ENCODE measurements around the gene LPP. TPM values are rescaled to one million over a fixed set of nuclear protein-coding genes. Genes with fewer than 3 reads are reported as not detected.

LPP gene
- polyA plus RNA-seq, 1 donor (not counting 4 experiments of a cell fraction or from before 2014, with no cell fraction given): 16.0 TPM

DNA sequence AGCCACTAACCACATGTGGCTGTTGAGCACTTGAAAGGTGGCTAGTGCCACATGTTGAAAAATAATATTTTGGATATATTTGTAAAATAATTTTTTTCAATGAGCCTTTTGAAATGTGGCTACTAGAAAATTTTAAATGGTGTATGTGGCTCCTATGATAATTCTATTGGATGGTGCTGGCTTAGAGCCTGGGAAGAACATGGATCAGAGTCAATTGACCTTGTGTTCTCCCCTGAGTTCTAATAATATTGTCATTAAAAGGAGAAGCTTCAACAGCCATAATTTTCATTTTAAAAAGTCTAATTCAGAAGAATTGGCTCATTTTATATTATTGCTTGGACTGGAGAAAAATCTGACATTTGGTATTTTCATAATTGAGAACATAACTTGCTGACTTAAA is 167.3 kb downstream of the LPP start:
- dilution Hi-C loops (cut with MboI; ENCODE audit: extremely low pct_ligation_motif_present, low sequenced_read_pairs): no loop called here
- H4K20me1 ChIP-seq (ENCODE audit: control insufficient read depth, extremely low read depth, insufficient read depth, low read length): no peaks in the 10 kb centered on the region

GRCh38 chr3:188322135-188322887 is 168.4 kb downstream of the LPP start:
- Histone ChIP-seq H3K4me3 (ENCODE audit: control insufficient read depth in 2 of 3, extremely low read depth in 1 of 3, insufficient read depth in 2 of 3, low read depth in 1 of 3, low read length in 3 of 3) (no peak overlapping the region), H2AFZ (ENCODE audit: control insufficient read depth, low read length) (no peak overlapping the region), H3K79me2 (ENCODE audit: control insufficient read depth, insufficient read depth, low read length) (peaks cover 2% of the 10 kb centered on the region), H4K20me1 (ENCODE audit: control insufficient read depth, extremely low read depth, insufficient read depth, low read length) (no peaks in the 10 kb centered on the region), H3K27ac (ENCODE audit: control insufficient read depth, insufficient read depth, low read length) (no peak overlapping the region), H3K4me1 (ENCODE audit: control insufficient read depth, extremely low read depth, insufficient read depth, low read length) (peaks cover 24% of the 10 kb centered on the region), H3K27me3 (ENCODE audit: control insufficient read depth, extremely low read depth, insufficient read depth, low read length) (no peaks in the 10 kb centered on the region), H3K4me2 (ENCODE audit: control insufficient read depth, extremely low read depth, insufficient read depth, low read depth, low read length) (no peak overlapping the region), H3K36me3 (ENCODE audit: control insufficient read depth in 2 of 2, extremely low read depth in 1 of 2, insufficient read depth in 2 of 2, low read length in 2 of 2) (peaks cover 0 to 1% of the 10 kb centered on the region in 2 experiments), H3K9ac (ENCODE audit: control insufficient read depth, extremely low read depth, insufficient read depth, low read length) (no peak overlapping the region), H3K9me3 (ENCODE audit: control insufficient read depth, low read depth, low read length) (no peaks in the 10 kb centered on the region), H3K9me1 (ENCODE audit: control insufficient read depth, extremely low read depth, insufficient read depth, low read length) (no peaks in the 10 kb centered on the region)
- dilution Hi-C loops (cut with MboI; ENCODE audit: extremely low pct_ligation_motif_present, low sequenced_read_pairs): no loop called here
- FAIRE-seq: peak; percentile 39
- TF ChIP-seq EZH2 (IDR thresholded peaks at IDR 0.05; ENCODE audit: low read length) (no peak), CTCF (optimal IDR thresholded peaks at IDR 0.05 in 1 of 3, IDR thresholded peaks at IDR 0.05 in 1 of 3, conservative IDR thresholded peaks at IDR 0.05 in 1 of 3; ENCODE audit: extremely low read depth in 1 of 3, insufficient read depth in 2 of 3, low read length in 3 of 3) (no peak)
- no peak for DNase-seq (ENCODE audit: low read depth, low spot score)

More for the DNA sequence above, 167.3 kb downstream of the LPP start:
- DNase-seq (ENCODE audit: low read depth, low spot score) (no peak), FAIRE-seq (no peak)
- no peaks in the 10 kb centered on the region for H3K27me3 ChIP-seq (ENCODE audit: control insufficient read depth, extremely low read depth, insufficient read depth, low read length)
- no peak overlapping the region for H3K27ac ChIP-seq (ENCODE audit: control insufficient read depth, insufficient read depth, low read length)
- no peaks in the 10 kb centered on the region for H3K9me3 ChIP-seq (ENCODE audit: control insufficient read depth, low read depth, low read length)
- no peak overlapping the region for H3K4me2 ChIP-seq (ENCODE audit: control insufficient read depth, extremely low read depth, insufficient read depth, low read depth, low read length)
- H3K36me3 ChIP-seq (ENCODE audit: control insufficient read depth in 2 of 2, extremely low read depth in 1 of 2, insufficient read depth in 2 of 2, low read length in 2 of 2): peaks cover 0 to 1% of the 10 kb centered on the region in 2 experiments
- no peak for TF ChIP-seq CTCF (optimal IDR thresholded peaks at IDR 0.05 in 1 of 3, IDR thresholded peaks at IDR 0.05 in 1 of 3, conservative IDR thresholded peaks at IDR 0.05 in 1 of 3; ENCODE audit: extremely low read depth in 1 of 3, insufficient read depth in 2 of 3, low read length in 3 of 3)
- H3K79me2 ChIP-seq (ENCODE audit: control insufficient read depth, insufficient read depth, low read length): peaks cover 2% of the 10 kb centered on the region
- H2AFZ ChIP-seq (ENCODE audit: control insufficient read depth, low read length): no peak overlapping the region
- no peaks in the 10 kb centered on the region for H3K9me1 ChIP-seq (ENCODE audit: control insufficient read depth, extremely low read depth, insufficient read depth, low read length)
- peaks cover 24% of the 10 kb centered on the region for H3K4me1 ChIP-seq (ENCODE audit: control insufficient read depth, extremely low read depth, insufficient read depth, low read length)
- H3K9ac ChIP-seq (ENCODE audit: control insufficient read depth, extremely low read depth, insufficient read depth, low read length): no peak overlapping the region
- no peak overlapping the region for H3K4me3 ChIP-seq (ENCODE audit: control insufficient read depth in 2 of 3, extremely low read depth in 1 of 3, insufficient read depth in 2 of 3, low read depth in 1 of 3, low read length in 3 of 3)

Measured in keratinocyte (primary cell).